H1 (cell line): ENCODE measurements around the gene SNX33. TPM values are rescaled to one million over a fixed set of nuclear protein-coding genes. Genes with fewer than 3 reads are reported as not detected.

ENCODE experiments used
- EP300 ChIP-seq, 2 experiments: IDR thresholded peaks; 1 replicate in 1 of 2; 2 replicates in 1 of 2; pipeline ENCODE4 v1.6.1; 2011 to 2012; ENCODE audit warnings: low read depth in 2 of 2, low read length in 2 of 2, mild to moderate bottlenecking in 2 of 2, borderline replicate concordance in 1 of 2, inconsistent platforms in 1 of 2, moderate library complexity in 1 of 2
- SIN3A ChIP-seq, 2 experiments: IDR thresholded peaks in 1 of 2; conservative IDR thresholded peaks in 1 of 2; 2 replicates each; pipeline ENCODE4 v1.6.1; 2011 to 2012; ENCODE audit warnings: low read length in 2 of 2, improper control_type of control experiment in 1 of 2, low read depth in 1 of 2, mild to moderate bottlenecking in 1 of 2
- polyA plus RNA-seq, 7 experiments: library from polyadenylated mRNA; depleted of rRNA in 3 of 7; stranded (reverse) in 5 of 7; unstranded in 2 of 7; fragments of >200 nt in 5 of 7; fragments of 200-250 nt in 2 of 7; gene quantifications; 1 replicate in 5 of 7; 2 replicates in 1 of 7; 4 replicates in 1 of 7; pipeline versions ENCODE4 v1.2.1 to v1.2.3, GENCODE V29; 2011 to 2013; ENCODE audit warnings: missing spikeins in 2 of 7, mixed read lengths in 2 of 7
- total RNA-seq: library from RNA; stranded (reverse); fragmentation: NEBNext Ultra II Directional; extraction: Animal tissue kit (Norgen Biotek cat#: 25700); gene quantifications from 2 replicates; pipeline ENCODE4 v1.2.1, GENCODE V29; 2021

Gene SNX33
- total and polyA plus RNA-seq, 2 of the 8 experiments (the other 6 are each of a cell fraction or from before 2014, with no cell fraction given), result 14.3 to 22.9 TPM

GRCh38 chr15:75682181-75683135 is 34.7 kb downstream of the SNX33 start (continued):
- TF ChIP-seq SIN3A (conservative IDR thresholded peaks at IDR 0.05 in 1 of 2, IDR thresholded peaks at IDR 0.05 in 1 of 2; ENCODE audit: low read depth in 1 of 2, low read length in 2 of 2) (no peak), EP300 (IDR thresholded peaks at IDR 0.05; ENCODE audit: borderline replicate concordance in 1 of 2, low read depth in 2 of 2, low read length in 2 of 2) (no peak)
- TF ChIP-seq, all 59 proteins: peak for 0
